ENCODE measurements around the gene NEBL.

Gene NEBL

GRCh38 chr10:20839910-20840309 lies 57.2 kb downstream of the NEBL start:
- H3K4me3 ChIP-seq (ENCODE audit: control insufficient read depth in 1 of 7, extremely low read depth in 1 of 7, insufficient read depth in 4 of 7, low read depth in 2 of 7, low read length in 6 of 7): no peak overlapping the region
- H3K36me3 ChIP-seq (ENCODE audit: control insufficient read depth in 4 of 4, insufficient read depth in 4 of 4, low read length in 3 of 4): no peaks in the 10 kb centered on the region
- H3K9me3 ChIP-seq (ENCODE audit: control extremely low read depth in 1 of 5, control insufficient read depth in 4 of 5, insufficient read depth in 2 of 5, low read depth in 1 of 5, low read length in 4 of 5): peaks cover 0 to 7% (median 6%) of the 10 kb centered on the region in 5 experiments
- H3K27me3 ChIP-seq (replicated peaks in 2 of 5; ENCODE audit: control insufficient read depth in 4 of 5, insufficient read depth in 5 of 5, low read length in 4 of 5): no peaks in the 10 kb centered on the region
- H3K4me1 ChIP-seq (ENCODE audit: control extremely low read depth in 1 of 4, control insufficient read depth in 4 of 4, insufficient read depth in 4 of 4, low read length in 3 of 4): no peaks in the 10 kb centered on the region
- POLR2A ChIA-PET: no interaction called here
- no peak for DNase-seq
- 100% methylated on average over 3 of the region's 3 CpGs for WGBS (ENCODE audit: insufficient coverage)
- H3K27ac ChIP-seq (ENCODE audit: insufficient read depth in 1 of 2, low read depth in 1 of 2, low read length in 2 of 2, poor library complexity in 1 of 2, severe bottlenecking in 2 of 2): no peak overlapping the region
- CTCF ChIA-PET: no interaction called here

GRCh38 chr10:20839141-20839540 lies 58.0 kb downstream of the NEBL start:
- no peaks in the 10 kb centered on the region for H3K27me3 ChIP-seq (replicated peaks in 2 of 5; ENCODE audit: control insufficient read depth in 4 of 5, insufficient read depth in 5 of 5, low read length in 4 of 5)
- ChIA-PET POLR2A (no interaction called here), CTCF (no interaction called here)
- H3K4me3 ChIP-seq (ENCODE audit: control insufficient read depth in 1 of 7, extremely low read depth in 1 of 7, insufficient read depth in 4 of 7, low read depth in 2 of 7, low read length in 6 of 7): no peak overlapping the region
- H3K4me1 ChIP-seq (ENCODE audit: control extremely low read depth in 1 of 4, control insufficient read depth in 4 of 4, insufficient read depth in 4 of 4, low read length in 3 of 4): no peaks in the 10 kb centered on the region
- 81% methylated on average over 3 of the region's 4 CpGs for WGBS (ENCODE audit: insufficient coverage)
- no peak overlapping the region for H3K27ac ChIP-seq (ENCODE audit: insufficient read depth in 1 of 2, low read depth in 1 of 2, low read length in 2 of 2, poor library complexity in 1 of 2, severe bottlenecking in 2 of 2)
- no peak for DNase-seq
- peaks cover 0 to 7% (median 6%) of the 10 kb centered on the region in 5 experiments for H3K9me3 ChIP-seq (ENCODE audit: control extremely low read depth in 1 of 5, control insufficient read depth in 4 of 5, insufficient read depth in 2 of 5, low read depth in 1 of 5, low read length in 4 of 5)
- no peaks in the 10 kb centered on the region for H3K36me3 ChIP-seq (ENCODE audit: control insufficient read depth in 4 of 4, insufficient read depth in 4 of 4, low read length in 3 of 4)

DNA sequence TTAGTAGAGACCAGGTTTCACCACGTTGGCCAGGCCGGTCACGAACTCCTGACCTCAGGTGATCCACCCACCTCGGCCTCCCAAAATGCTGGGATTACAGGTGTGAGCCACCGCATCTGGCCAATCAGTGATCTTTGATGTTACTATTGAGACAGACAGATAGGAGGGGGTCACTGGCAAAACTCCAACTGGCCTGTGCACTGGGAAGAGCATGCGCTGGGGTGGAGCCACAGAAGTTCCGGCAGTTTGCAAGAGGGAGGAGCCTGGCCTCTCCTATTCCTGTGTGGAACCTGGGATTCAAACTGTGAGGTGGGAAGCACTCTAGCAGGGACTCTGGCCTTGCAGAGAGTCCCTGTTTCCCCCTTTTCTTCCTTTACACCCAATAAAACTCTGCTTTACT lies 60.7 kb downstream of the NEBL start:
- H3K4me3 ChIP-seq (ENCODE audit: control insufficient read depth in 1 of 7, extremely low read depth in 1 of 7, insufficient read depth in 4 of 7, low read depth in 2 of 7, low read length in 6 of 7): no peak overlapping the region
- no peaks in the 10 kb centered on the region for H3K36me3 ChIP-seq (ENCODE audit: control insufficient read depth in 4 of 4, insufficient read depth in 4 of 4, low read length in 3 of 4)
- no peak for DNase-seq
- 96% methylated on average over 7 of the region's 7 CpGs for WGBS (ENCODE audit: insufficient coverage)
- H3K4me1 ChIP-seq (ENCODE audit: control extremely low read depth in 1 of 4, control insufficient read depth in 4 of 4, insufficient read depth in 4 of 4, low read length in 3 of 4): no peaks in the 10 kb centered on the region
- no peak overlapping the region for H3K27ac ChIP-seq (ENCODE audit: insufficient read depth in 1 of 2, low read depth in 1 of 2, low read length in 2 of 2, poor library complexity in 1 of 2, severe bottlenecking in 2 of 2)
- POLR2A ChIA-PET: no interaction called here
- CTCF ChIA-PET: no interaction called here
- H3K9me3 ChIP-seq (ENCODE audit: control extremely low read depth in 1 of 5, control insufficient read depth in 4 of 5, insufficient read depth in 2 of 5, low read depth in 1 of 5, low read length in 4 of 5): peaks cover 0 to 7% (median 6%) of the 10 kb centered on the region in 5 experiments
- no peaks in the 10 kb centered on the region for H3K27me3 ChIP-seq (replicated peaks in 2 of 5; ENCODE audit: control insufficient read depth in 4 of 5, insufficient read depth in 5 of 5, low read length in 4 of 5)

DNA sequence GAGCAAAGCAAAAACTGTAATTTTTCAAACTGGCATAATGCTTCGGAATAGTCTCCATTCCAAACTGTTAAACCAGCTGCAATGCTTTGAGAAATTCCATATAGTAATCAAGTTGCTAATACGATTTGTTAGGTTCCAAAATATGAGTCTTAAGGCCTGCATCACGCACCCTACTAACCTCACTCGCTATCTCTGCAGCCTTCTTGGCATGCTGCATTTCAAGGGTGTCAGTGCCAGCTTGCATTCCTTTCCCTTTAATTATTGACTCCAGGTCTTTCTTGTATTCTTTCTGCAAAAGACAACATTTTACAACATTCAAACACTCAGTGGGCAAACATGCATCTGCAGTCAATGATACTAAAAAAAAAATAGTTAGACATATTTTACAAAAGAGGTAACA lies 61.8 kb downstream of the NEBL start:
- Histone ChIP-seq H3K4me3 (ENCODE audit: control insufficient read depth in 1 of 7, extremely low read depth in 1 of 7, insufficient read depth in 4 of 7, low read depth in 2 of 7, low read length in 6 of 7) (no peak overlapping the region), H3K9me3 (ENCODE audit: control extremely low read depth in 1 of 5, control insufficient read depth in 4 of 5, insufficient read depth in 2 of 5, low read depth in 1 of 5, low read length in 4 of 5) (peaks cover 0 to 7% (median 6%) of the 10 kb centered on the region in 5 experiments), H3K27me3 (replicated peaks in 2 of 5; ENCODE audit: control insufficient read depth in 4 of 5, insufficient read depth in 5 of 5, low read length in 4 of 5) (no peaks in the 10 kb centered on the region), H3K36me3 (ENCODE audit: control insufficient read depth in 4 of 4, insufficient read depth in 4 of 4, low read length in 3 of 4) (no peaks in the 10 kb centered on the region), H3K4me1 (ENCODE audit: control extremely low read depth in 1 of 4, control insufficient read depth in 4 of 4, insufficient read depth in 4 of 4, low read length in 3 of 4) (no peaks in the 10 kb centered on the region), H3K27ac (ENCODE audit: insufficient read depth in 1 of 2, low read depth in 1 of 2, low read length in 2 of 2, poor library complexity in 1 of 2, severe bottlenecking in 2 of 2) (no peak overlapping the region)
- WGBS (ENCODE audit: insufficient coverage): 100% methylated on average over 4 of the region's 4 CpGs
- DNase-seq: no peak
- ChIA-PET POLR2A (no interaction called here), CTCF (no interaction called here)

GRCh38 chr10:20834825-20835224 lies 62.3 kb downstream of the NEBL start:
- no peak overlapping the region for H3K27ac ChIP-seq (ENCODE audit: insufficient read depth in 1 of 2, low read depth in 1 of 2, low read length in 2 of 2, poor library complexity in 1 of 2, severe bottlenecking in 2 of 2)
- H3K4me3 ChIP-seq (ENCODE audit: control insufficient read depth in 1 of 7, extremely low read depth in 1 of 7, insufficient read depth in 4 of 7, low read depth in 2 of 7, low read length in 6 of 7): no peak overlapping the region
- WGBS (ENCODE audit: insufficient coverage): no CpG with 5 or more reads among the region's 2 CpGs
- H3K9me3 ChIP-seq (ENCODE audit: control extremely low read depth in 1 of 5, control insufficient read depth in 4 of 5, insufficient read depth in 2 of 5, low read depth in 1 of 5, low read length in 4 of 5): peaks cover 0 to 7% (median 6%) of the 10 kb centered on the region in 5 experiments
- POLR2A ChIA-PET: no interaction called here
- H3K36me3 ChIP-seq (ENCODE audit: control insufficient read depth in 4 of 4, insufficient read depth in 4 of 4, low read length in 3 of 4): no peaks in the 10 kb centered on the region
- H3K27me3 ChIP-seq (replicated peaks in 2 of 5; ENCODE audit: control insufficient read depth in 4 of 5, insufficient read depth in 5 of 5, low read length in 4 of 5): no peaks in the 10 kb centered on the region
- CTCF ChIA-PET: no interaction called here
- no peaks in the 10 kb centered on the region for H3K4me1 ChIP-seq (ENCODE audit: control extremely low read depth in 1 of 4, control insufficient read depth in 4 of 4, insufficient read depth in 4 of 4, low read length in 3 of 4)
- DNase-seq: no peak

- Histone ChIP-seq H3K27ac (ENCODE audit: insufficient read depth in 1 of 2, low read depth in 1 of 2, low read length in 2 of 2, poor library complexity in 1 of 2, severe bottlenecking in 2 of 2) (no peak overlapping the region), H3K4me3 (ENCODE audit: control insufficient read depth in 1 of 7, extremely low read depth in 1 of 7, insufficient read depth in 4 of 7, low read depth in 2 of 7, low read length in 6 of 7) (no peak overlapping the region), H3K9me3 (ENCODE audit: control extremely low read depth in 1 of 5, control insufficient read depth in 4 of 5, insufficient read depth in 2 of 5, low read depth in 1 of 5, low read length in 4 of 5) (no peaks in the 10 kb centered on the region), H3K27me3 (replicated peaks in 2 of 5; ENCODE audit: control insufficient read depth in 4 of 5, insufficient read depth in 5 of 5, low read length in 4 of 5) (no peaks in the 10 kb centered on the region), H3K4me1 (ENCODE audit: control extremely low read depth in 1 of 4, control insufficient read depth in 4 of 4, insufficient read depth in 4 of 4, low read length in 3 of 4) (no peaks in the 10 kb centered on the region), H3K36me3 (ENCODE audit: control insufficient read depth in 4 of 4, insufficient read depth in 4 of 4, low read length in 3 of 4) (no peaks in the 10 kb centered on the region)
- no CpG with 5 or more reads among the region's 4 CpGs for WGBS (ENCODE audit: insufficient coverage)
- ChIA-PET POLR2A (no interaction called here), CTCF (no interaction called here)
- DNase-seq: no peak
Measured at GRCh38 chr10:20822825-20823224, 74.3 kb downstream of the NEBL start.

DNA sequence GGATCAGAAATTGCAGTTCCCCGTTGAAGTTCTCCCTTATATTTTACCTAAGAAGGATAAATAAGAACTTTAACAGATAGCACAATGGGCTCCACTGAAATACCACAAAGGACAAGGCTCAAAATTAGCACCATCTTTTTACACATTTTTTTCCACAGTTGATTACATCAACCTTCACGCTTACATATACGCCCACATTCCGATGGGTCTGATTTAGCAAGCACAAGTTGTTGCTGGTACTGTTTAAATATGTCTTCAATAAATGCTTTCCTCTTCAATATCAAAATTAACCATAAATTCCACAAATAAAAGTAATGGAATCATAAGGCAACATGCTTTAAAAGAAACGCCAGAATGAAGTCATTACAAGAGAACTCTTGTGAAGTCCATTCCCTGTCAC lies 79.5 kb downstream of the NEBL start:
- 100% methylated on average over 2 of the region's 5 CpGs for WGBS (ENCODE audit: insufficient coverage)
- H3K27ac ChIP-seq (ENCODE audit: insufficient read depth in 1 of 2, low read depth in 1 of 2, low read length in 2 of 2, poor library complexity in 1 of 2, severe bottlenecking in 2 of 2): no peak overlapping the region
- no peaks in the 10 kb centered on the region for H3K36me3 ChIP-seq (ENCODE audit: control insufficient read depth in 4 of 4, insufficient read depth in 4 of 4, low read length in 3 of 4)
- DNase-seq: no peak
- POLR2A ChIA-PET: no interaction called here
- no peaks in the 10 kb centered on the region for H3K4me1 ChIP-seq (ENCODE audit: control extremely low read depth in 1 of 4, control insufficient read depth in 4 of 4, insufficient read depth in 4 of 4, low read length in 3 of 4)
- H3K27me3 ChIP-seq (replicated peaks in 2 of 5; ENCODE audit: control insufficient read depth in 4 of 5, insufficient read depth in 5 of 5, low read length in 4 of 5): no peaks in the 10 kb centered on the region
- CTCF ChIA-PET: no interaction called here
- H3K9me3 ChIP-seq (ENCODE audit: control extremely low read depth in 1 of 5, control insufficient read depth in 4 of 5, insufficient read depth in 2 of 5, low read depth in 1 of 5, low read length in 4 of 5): no peaks in the 10 kb centered on the region
- H3K4me3 ChIP-seq (ENCODE audit: control insufficient read depth in 1 of 7, extremely low read depth in 1 of 7, insufficient read depth in 4 of 7, low read depth in 2 of 7, low read length in 6 of 7): no peak overlapping the region
